ENCODE data around the gene TNFSF15.

DNA sequence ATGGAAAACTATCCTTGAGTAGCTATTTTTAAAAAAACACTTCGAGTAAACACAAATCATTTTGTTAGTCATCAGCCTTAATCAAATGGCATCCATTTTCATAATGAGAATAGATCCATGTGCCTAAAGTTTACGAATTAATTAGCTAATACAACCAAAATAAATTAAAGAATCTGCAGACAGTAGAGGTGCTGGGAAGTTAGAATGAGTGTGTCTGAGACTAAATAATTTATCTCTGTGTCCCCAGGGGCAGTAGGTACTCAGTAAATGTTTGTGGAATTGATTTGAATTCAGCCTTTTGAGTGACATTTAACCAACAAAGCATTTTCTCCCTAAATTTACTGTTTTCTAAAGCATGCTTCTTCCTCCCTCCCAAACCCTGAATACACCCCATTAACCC, 18.6 kb downstream of the TNFSF15 start:
- TF ChIP-seq POLR2AphosphoS5 (IDR thresholded peaks at IDR 0.05; ENCODE audit: low read depth), result no peak
- TF ChIP-seq, protein P1, sequence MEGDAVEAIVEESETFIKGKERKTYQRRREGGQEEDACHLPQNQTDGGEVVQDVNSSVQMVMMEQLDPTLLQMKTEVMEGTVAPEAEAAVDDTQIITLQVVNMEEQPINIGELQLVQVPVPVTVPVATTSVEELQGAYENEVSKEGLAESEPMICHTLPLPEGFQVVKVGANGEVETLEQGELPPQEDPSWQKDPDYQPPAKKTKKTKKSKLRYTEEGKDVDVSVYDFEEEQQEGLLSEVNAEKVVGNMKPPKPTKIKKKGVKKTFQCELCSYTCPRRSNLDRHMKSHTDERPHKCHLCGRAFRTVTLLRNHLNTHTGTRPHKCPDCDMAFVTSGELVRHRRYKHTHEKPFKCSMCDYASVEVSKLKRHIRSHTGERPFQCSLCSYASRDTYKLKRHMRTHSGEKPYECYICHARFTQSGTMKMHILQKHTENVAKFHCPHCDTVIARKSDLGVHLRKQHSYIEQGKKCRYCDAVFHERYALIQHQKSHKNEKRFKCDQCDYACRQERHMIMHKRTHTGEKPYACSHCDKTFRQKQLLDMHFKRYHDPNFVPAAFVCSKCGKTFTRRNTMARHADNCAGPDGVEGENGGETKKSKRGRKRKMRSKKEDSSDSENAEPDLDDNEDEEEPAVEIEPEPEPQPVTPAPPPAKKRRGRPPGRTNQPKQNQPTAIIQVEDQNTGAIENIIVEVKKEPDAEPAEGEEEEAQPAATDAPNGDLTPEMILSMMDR (conservative IDR thresholded peaks at IDR 0.05; ENCODE audit: low read depth in 2 of 2), result no peak
- no peak for TF ChIP-seq EZH2 (IDR thresholded peaks at IDR 0.05; ENCODE audit: low read depth, unreplicated experiment)
- TF ChIP-seq EZH2phosphoT487 (IDR thresholded peaks at IDR 0.05; ENCODE audit: unreplicated experiment), result no peak
- no peak for TF ChIP-seq CREB1 (CRISPR knock-in tag; IDR thresholded peaks at IDR 0.05; ENCODE audit: low read depth)
- no peak for TF ChIP-seq JUNB (IDR thresholded peaks at IDR 0.05; ENCODE audit: unreplicated experiment)
- TF ChIP-seq, protein P2, sequence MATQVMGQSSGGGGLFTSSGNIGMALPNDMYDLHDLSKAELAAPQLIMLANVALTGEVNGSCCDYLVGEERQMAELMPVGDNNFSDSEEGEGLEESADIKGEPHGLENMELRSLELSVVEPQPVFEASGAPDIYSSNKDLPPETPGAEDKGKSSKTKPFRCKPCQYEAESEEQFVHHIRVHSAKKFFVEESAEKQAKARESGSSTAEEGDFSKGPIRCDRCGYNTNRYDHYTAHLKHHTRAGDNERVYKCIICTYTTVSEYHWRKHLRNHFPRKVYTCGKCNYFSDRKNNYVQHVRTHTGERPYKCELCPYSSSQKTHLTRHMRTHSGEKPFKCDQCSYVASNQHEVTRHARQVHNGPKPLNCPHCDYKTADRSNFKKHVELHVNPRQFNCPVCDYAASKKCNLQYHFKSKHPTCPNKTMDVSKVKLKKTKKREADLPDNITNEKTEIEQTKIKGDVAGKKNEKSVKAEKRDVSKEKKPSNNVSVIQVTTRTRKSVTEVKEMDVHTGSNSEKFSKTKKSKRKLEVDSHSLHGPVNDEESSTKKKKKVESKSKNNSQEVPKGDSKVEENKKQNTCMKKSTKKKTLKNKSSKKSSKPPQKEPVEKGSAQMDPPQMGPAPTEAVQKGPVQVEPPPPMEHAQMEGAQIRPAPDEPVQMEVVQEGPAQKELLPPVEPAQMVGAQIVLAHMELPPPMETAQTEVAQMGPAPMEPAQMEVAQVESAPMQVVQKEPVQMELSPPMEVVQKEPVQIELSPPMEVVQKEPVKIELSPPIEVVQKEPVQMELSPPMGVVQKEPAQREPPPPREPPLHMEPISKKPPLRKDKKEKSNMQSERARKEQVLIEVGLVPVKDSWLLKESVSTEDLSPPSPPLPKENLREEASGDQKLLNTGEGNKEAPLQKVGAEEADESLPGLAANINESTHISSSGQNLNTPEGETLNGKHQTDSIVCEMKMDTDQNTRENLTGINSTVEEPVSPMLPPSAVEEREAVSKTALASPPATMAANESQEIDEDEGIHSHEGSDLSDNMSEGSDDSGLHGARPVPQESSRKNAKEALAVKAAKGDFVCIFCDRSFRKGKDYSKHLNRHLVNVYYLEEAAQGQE (IDR thresholded peaks at IDR 0.05; ENCODE audit: unreplicated experiment), result no peak
- TF ChIP-seq NANOG (IDR thresholded peaks at IDR 0.05; ENCODE audit: borderline replicate concordance), result no peak
- TF ChIP-seq STAT1 (IDR thresholded peaks at IDR 0.05; ENCODE audit: unreplicated experiment), result no peak
- TF ChIP-seq, protein P3, sequence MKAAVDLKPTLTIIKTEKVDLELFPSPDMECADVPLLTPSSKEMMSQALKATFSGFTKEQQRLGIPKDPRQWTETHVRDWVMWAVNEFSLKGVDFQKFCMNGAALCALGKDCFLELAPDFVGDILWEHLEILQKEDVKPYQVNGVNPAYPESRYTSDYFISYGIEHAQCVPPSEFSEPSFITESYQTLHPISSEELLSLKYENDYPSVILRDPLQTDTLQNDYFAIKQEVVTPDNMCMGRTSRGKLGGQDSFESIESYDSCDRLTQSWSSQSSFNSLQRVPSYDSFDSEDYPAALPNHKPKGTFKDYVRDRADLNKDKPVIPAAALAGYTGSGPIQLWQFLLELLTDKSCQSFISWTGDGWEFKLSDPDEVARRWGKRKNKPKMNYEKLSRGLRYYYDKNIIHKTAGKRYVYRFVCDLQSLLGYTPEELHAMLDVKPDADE (IDR thresholded peaks at IDR 0.05), result no peak
- no peak for TF ChIP-seq ZNF331 (CRISPR knock-in tag; IDR thresholded peaks at IDR 0.05; ENCODE audit: low read depth)
- no peak for TF ChIP-seq ZNF114 (CRISPR knock-in tag; IDR thresholded peaks at IDR 0.05)
- TF ChIP-seq, protein P4, sequence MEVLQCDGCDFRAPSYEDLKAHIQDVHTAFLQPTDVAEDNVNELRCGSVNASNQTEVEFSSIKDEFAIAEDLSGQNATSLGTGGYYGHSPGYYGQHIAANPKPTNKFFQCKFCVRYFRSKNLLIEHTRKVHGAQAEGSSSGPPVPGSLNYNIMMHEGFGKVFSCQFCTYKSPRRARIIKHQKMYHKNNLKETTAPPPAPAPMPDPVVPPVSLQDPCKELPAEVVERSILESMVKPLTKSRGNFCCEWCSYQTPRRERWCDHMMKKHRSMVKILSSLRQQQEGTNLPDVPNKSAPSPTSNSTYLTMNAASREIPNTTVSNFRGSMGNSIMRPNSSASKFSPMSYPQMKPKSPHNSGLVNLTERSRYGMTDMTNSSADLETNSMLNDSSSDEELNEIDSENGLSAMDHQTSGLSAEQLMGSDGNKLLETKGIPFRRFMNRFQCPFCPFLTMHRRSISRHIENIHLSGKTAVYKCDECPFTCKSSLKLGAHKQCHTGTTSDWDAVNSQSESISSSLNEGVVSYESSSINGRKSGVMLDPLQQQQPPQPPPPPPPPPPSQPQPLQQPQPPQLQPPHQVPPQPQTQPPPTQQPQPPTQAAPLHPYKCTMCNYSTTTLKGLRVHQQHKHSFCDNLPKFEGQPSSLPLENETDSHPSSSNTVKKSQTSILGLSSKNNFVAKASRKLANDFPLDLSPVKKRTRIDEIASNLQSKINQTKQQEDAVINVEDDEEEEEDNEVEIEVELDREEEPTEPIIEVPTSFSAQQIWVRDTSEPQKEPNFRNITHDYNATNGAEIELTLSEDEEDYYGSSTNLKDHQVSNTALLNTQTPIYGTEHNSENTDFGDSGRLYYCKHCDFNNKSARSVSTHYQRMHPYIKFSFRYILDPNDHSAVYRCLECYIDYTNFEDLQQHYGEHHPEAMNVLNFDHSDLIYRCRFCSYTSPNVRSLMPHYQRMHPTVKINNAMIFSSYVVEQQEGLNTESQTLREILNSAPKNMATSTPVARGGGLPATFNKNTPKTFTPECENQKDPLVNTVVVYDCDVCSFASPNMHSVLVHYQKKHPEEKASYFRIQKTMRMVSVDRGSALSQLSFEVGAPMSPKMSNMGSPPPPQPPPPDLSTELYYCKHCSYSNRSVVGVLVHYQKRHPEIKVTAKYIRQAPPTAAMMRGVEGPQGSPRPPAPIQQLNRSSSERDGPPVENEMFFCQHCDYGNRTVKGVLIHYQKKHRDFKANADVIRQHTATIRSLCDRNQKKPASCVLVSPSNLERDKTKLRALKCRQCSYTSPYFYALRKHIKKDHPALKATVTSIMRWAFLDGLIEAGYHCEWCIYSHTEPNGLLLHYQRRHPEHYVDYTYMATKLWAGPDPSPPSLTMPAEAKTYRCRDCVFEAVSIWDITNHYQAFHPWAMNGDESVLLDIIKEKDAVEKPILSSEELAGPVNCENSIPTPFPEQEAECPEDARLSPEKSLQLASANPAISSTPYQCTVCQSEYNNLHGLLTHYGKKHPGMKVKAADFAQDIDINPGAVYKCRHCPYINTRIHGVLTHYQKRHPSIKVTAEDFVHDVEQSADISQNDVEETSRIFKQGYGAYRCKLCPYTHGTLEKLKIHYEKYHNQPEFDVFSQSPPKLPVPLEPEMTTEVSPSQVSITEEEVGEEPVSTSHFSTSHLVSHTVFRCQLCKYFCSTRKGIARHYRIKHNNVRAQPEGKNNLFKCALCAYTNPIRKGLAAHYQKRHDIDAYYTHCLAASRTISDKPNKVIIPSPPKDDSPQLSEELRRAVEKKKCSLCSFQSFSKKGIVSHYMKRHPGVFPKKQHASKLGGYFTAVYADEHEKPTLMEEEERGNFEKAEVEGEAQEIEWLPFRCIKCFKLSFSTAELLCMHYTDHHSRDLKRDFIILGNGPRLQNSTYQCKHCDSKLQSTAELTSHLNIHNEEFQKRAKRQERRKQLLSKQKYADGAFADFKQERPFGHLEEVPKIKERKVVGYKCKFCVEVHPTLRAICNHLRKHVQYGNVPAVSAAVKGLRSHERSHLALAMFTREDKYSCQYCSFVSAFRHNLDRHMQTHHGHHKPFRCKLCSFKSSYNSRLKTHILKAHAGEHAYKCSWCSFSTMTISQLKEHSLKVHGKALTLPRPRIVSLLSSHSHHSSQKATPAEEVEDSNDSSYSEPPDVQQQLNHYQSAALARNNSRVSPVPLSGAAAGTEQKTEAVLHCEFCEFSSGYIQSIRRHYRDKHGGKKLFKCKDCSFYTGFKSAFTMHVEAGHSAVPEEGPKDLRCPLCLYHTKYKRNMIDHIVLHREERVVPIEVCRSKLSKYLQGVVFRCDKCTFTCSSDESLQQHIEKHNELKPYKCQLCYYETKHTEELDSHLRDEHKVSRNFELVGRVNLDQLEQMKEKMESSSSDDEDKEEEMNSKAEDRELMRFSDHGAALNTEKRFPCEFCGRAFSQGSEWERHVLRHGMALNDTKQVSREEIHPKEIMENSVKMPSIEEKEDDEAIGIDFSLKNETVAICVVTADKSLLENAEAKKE (CRISPR knock-in tag; IDR thresholded peaks at IDR 0.05), result no peak

Data from GM23338 (cell line).